HG02610 (cell line): ENCODE data around the gene DNAAF2.
"Not testable (repeated sequence)": the region's sequence is repeated elsewhere in the genome, so short reads cannot be mapped to it uniquely, and the experiment has no call there.

Experiments
- ATAC-seq: cut with Tn5 transposase; IDR thresholded peaks from one replicate; pipeline ENCODE4 v1.9.1; 2021; ENCODE audit warnings: mild to moderate bottlenecking, moderate library complexity; ENCODE audit not compliant: unreplicated experiment

DNAAF2 gene

DNA sequence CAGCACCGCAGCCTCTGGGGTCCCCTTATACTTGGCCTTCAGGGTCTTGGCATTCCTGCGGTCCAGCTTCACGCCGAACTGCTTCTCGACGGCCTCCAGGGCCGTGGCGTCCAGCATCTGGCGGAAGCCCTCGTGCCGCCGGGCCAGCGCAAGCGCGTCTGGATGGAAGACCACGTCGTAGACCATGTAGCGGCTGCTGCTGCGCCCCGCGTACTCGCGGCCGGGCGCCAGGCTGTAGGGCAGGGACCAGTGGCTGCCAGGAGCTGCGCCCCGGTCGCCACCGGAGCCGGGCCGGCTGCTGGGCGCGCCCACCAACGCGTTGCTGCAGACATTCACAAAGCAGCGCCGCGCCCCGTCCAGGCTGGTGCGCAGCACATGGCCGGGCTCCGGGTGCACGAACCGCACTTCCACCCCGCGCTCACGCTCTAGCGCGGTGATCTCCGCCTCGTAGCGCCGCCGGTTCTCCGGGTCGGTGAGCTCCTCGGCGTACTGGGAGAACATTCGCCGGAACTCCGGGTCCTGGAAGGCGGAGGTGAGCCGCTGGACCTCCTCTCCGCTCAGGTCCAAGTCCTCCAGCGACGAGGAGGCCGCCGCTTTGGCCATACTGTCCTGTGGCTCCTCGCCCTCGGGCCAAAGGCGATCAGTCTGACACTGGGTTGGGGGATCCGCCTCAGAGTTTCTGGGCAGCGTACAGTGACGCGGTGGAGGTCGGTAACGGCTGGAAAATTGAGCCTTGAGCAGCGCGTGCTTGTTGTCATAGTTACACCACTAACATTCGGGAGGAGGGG, at the start of gene DNAAF2:
TSS of gene DNAAF2 (minus strand) at position 698 of the 788 bp plus-strand sequence. CDS start at position 603, 95 bp downstream.
- ATAC-seq: peak; percentile 27

DNA sequence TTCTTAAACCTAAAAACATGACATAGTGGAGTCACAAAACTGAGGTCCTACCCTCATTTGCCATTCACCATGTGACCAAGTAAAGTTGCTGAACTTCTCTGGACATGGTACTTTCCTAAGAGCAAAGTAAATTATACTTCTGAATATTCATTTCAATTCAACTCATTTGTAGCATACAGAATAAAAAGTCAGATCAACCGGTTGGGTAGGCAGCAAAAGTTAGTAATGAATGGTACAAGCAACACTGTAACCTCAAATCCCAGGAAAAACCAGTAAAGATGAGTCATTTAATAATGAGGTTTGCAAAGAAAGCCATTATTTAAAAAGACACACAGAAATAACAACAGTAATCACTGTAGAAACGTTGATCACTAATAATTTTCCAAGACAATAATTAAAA, 44.2 kb upstream of the DNAAF2 start:
- ATAC-seq: no peak

GRCh38 chr14:49677643-49678042, 42.6 kb upstream of the DNAAF2 start:
- no peak for ATAC-seq

GRCh38 chr14:49673586-49673985, 38.5 kb upstream of the DNAAF2 start:
- no peak for ATAC-seq

DNA sequence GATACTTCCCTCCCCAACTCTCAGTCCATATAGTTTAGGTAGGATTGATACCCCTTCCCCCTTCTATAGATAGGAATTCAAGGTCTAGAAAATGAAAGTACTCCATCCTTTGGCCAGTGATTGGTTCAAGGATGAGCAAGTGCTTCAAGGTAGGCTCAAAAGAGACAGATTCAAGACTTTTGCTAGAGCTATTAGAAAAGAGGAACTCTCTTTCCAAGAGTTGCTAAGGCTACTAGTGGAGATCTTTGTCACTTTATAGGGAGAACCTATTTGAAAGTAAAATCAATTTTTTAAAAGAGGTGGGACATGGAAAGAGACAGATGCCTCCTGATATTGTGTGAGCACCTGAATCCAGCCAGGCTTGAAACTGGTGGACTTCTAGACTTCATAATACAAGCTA, 35.4 kb upstream of the DNAAF2 start:
- no peak for ATAC-seq

DNA sequence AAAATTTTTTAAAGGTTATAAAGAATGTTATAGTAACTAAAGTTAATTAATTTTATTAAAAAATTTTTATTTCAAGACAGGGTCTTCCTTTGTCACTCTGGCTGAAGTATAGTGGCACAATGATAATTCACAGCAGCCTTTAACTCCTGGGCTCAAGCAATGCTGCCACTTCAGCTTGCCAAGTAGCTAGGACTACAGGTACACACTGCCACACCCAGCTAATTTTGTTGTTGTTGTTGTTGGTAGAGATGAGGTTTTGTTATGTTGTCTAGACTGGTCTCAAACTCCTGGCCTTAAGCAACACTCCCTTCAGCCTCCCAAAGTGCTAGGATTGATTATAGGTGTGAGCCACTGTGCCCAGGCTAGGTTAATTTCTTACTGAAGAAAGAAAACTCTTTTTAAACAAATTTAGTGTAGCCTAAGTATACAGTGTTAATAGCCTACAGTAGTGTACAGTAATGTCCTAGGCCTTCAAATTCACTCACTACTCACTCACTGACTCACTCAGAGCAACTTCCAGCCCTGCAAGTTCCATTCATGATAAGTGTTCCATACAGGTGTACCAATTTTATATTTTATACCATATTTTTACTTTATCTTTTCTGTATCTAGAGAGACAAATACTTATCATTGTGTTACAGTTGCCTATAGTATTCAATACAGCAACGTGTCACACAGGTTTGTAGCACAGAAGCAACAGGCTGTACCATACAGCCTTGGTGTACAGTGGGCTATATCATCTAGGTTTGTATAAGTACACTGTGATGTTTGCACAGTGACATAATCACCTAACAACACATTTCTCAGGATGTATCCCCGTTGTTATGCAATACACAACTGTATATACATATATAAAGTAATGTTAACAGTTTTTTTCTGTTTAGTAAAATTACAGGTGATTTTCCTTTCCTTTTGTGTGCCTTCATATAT, 24.7 kb upstream of the DNAAF2 start:
- no peak for ATAC-seq

GRCh38 chr14:49657500-49657899, 22.5 kb upstream of the DNAAF2 start:
- not testable (repeated sequence) for ATAC-seq

GRCh38 chr14:49654511-49654910, 19.5 kb upstream of the DNAAF2 start:
- ATAC-seq: no peak

DNA sequence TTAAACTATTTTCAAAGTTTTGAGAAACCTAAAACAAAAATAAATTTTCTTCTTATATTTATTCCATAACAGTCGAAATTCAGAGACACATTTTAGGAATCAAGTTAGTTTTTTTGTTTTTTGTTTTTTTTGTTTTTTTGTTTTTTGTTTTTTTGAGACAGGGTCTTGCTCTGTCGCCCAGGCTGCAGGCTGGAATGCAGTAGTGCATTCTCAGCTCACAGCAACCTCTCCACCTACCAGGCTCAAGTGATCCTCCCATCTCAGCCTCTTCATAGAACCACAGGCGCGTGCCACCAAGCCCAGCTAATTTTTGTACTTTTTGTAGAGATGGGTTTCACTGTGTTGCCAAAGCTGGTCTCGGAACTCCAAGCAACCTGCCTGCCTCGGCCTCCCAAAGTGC, 18.5 kb upstream of the DNAAF2 start:
- no peak for ATAC-seq

GRCh38 chr14:49642163-49642562, 7.1 kb upstream of the DNAAF2 start:
- ATAC-seq: no peak

- no peak for ATAC-seq
These were observed 6.7 kb upstream of the DNAAF2 start for GRCh38 chr14:49641697-49642129.

GRCh38 chr14:49640540-49641417, 5.7 kb upstream of the DNAAF2 start:
- no peak for ATAC-seq

GRCh38 chr14:49637534-49638078, 2.6 kb upstream of the DNAAF2 start:
- ATAC-seq: no peak

GRCh38 chr14:49636866-49637265, 1.8 kb upstream of the DNAAF2 start:
- ATAC-seq: no peak

GRCh38 chr14:49633640-49634546, 1.2 kb downstream of the DNAAF2 start:
- peak; percentile 84 for ATAC-seq

- ATAC-seq: no peak
These were observed 10.9 kb downstream of the DNAAF2 start for GRCh38 chr14:49623941-49624839.

GRCh38 chr14:49623387-49623786, 11.7 kb downstream of the DNAAF2 start:
- ATAC-seq: no peak

- ATAC-seq: no peak
These were observed 12.9 kb downstream of the DNAAF2 start for GRCh38 chr14:49622022-49622607.
